Spleen (tissue), 11 donors: ENCODE data around the gene WDR33. TPM values are rescaled to one million over a fixed set of nuclear protein-coding genes. Genes with fewer than 3 reads are reported as not detected.
"Not testable (repeated sequence)": the region's sequence is repeated elsewhere in the genome, so short reads cannot be mapped to it uniquely, and the experiment has no call there.

ENCODE experiments used
- DNase-seq: peaks from one replicate; pipeline ENCODE4 v3.0.0-alpha.2; 2020
- H3K27ac ChIP-seq, 8 donors: fragments of 200-600 bp; sonication (generic) in 7 of 8; 1 replicate in 4 of 8; 2 replicates in 4 of 8; pipeline versions ENCODE4 v1.5.0 to v1.8.0; 2016 to 2021; ENCODE audit warnings: inconsistent platforms in 4 of 8, mild to moderate bottlenecking in 4 of 8, moderate library complexity in 1 of 8
- H3K27me3 ChIP-seq, 7 donors: fragments of 200-600 bp; sonication (generic) in 6 of 7; replicated peaks in 1 of 7; 1 replicate in 4 of 7; 2 replicates in 3 of 7; pipeline versions ENCODE4 v1.5.0 to v1.8.0; 2016 to 2021; ENCODE audit warnings: inconsistent platforms in 3 of 7, mild to moderate bottlenecking in 1 of 7
- H3K36me3 ChIP-seq, 6 donors: fragments of 200-600 bp; sonication (generic) in 5 of 6; 1 replicate in 4 of 6; 2 replicates in 2 of 6; pipeline versions ENCODE4 v1.5.0 to v1.8.0; 2016 to 2021; ENCODE audit warnings: inconsistent platforms in 2 of 6
- H3K4me1 ChIP-seq, 6 donors: fragments of 200-600 bp; sonication (generic) in 5 of 6; 1 replicate in 3 of 6; 2 replicates in 3 of 6; pipeline versions ENCODE4 v1.5.0 to v1.8.0; 2016 to 2021; ENCODE audit warnings: inconsistent platforms in 3 of 6
- H3K4me3 ChIP-seq, 8 donors: fragments of 200-600 bp; sonication (generic) in 7 of 8; 1 replicate in 4 of 8; 2 replicates in 4 of 8; pipeline versions ENCODE4 v1.5.0 to v1.8.0; 2016 to 2021; ENCODE audit warnings: inconsistent platforms in 4 of 8, mild to moderate bottlenecking in 4 of 8, moderate library complexity in 2 of 8
- H3K9me3 ChIP-seq, 8 donors: fragments of 200-600 bp; sonication (generic) in 7 of 8; 1 replicate in 4 of 8; 2 replicates in 4 of 8; pipeline versions ENCODE4 v1.5.0 to v1.8.0; 2016 to 2021; ENCODE audit warnings: inconsistent platforms in 4 of 8
- POLR2A ChIP-seq, 3 donors: fragments of 450-650 bp; IDR thresholded peaks; one replicate each; pipeline ENCODE4 v1.5.1; 2017; ENCODE audit warnings: antibody characterized with exemption in 3 of 3, mild to moderate bottlenecking in 1 of 3
- POLR2AphosphoS5 ChIP-seq, 3 donors: sonication (generic); formaldehyde crosslinking; IDR thresholded peaks; one replicate each; pipeline ENCODE4 v1.5.1; 2017; ENCODE audit warnings: antibody characterized with exemption in 3 of 3
- WGBS, 5 donors: extraction: QIAGEN DNeasy Blood & Tissue Kit in 3 of 5; methylation state at CpG; one replicate each; pipeline versions ENCODE4 v1.1.5 to v1.1.7; 2013 to 2018; 5-methylcytosine and 5-hydroxymethylcytosine counted together
- intact Hi-C: fragments of 100-400 bp; cut with DNase I; formaldehyde crosslinking; loops from one replicate; pipeline ENCODE4 v1.15.0; 2023; ENCODE audit warnings: low total_unique reads
- polyA plus RNA-seq, 3 donors: library from polyadenylated mRNA; stranded (reverse); fragments of 200-250 nt; gene quantifications; one replicate each; pipeline ENCODE4 v1.2.1, GENCODE V29; 2013
- total RNA-seq, 7 donors: library from RNA; depleted of rRNA in 3 of 7; stranded (reverse); fragments of >200 nt in 3 of 7; fragmentation: NEBNext Ultra II Directional in 4 of 7; extraction: Animal tissue kit (Norgen Biotek cat#: 25700) in 4 of 7; gene quantifications; one replicate each; pipeline versions ENCODE4 v1.1.0 to v1.2.1, GENCODE V29; 2016 to 2021
- TF ChIP-seq, protein P1 (sequence below), 11 experiments: fragments of 200-600 bp in 7 of 11; fragments of 450-650 bp in 4 of 11; sonication (generic) in 4 of 11; IDR thresholded peaks in 8 of 11; conservative IDR thresholded peaks in 3 of 11; 1 replicate in 7 of 11; 2 replicates in 4 of 11; pipeline versions ENCODE4 v1.4.0 to v1.8.0; 2016 to 2021; ENCODE audit warnings: antibody characterized with exemption in 11 of 11, inconsistent platforms in 4 of 11, mild to moderate bottlenecking in 1 of 11
- donor health status: healthy with polysubstance abuse.
- donor health status: DM: no; HTN: no; CAD: no; lungs with moderate emphysema.
- donor health status: DM: no; HTN: no; CAD: no.
- donor health status: Bipolar disorder and iron deficiency.
- donor health status: healthy.
- donor health status: DM: no; HTN: no; CAD: no.
- donor health status: DM: yes; HTN: yes; CAD: no.

Gene WDR33
- total and polyA plus RNA-seq, 10 donors: 15.4 to 85.3 (median 63.1) TPM

GRCh38 chr2:127820080-127820668 is 9.2 kb upstream of the WDR33 start:
- DNase-seq: no peak
- intact Hi-C loops: no loop called here
- Histone ChIP-seq H3K27ac (no peak overlapping the region), H3K27me3 (no peaks in the 10 kb centered on the region), H3K9me3 (peaks cover 0 to 42% (median 37%) of the 10 kb centered on the region in 8 donors), H3K36me3 (no peaks in the 10 kb centered on the region), H3K4me1 (no peaks in the 10 kb centered on the region), H3K4me3 (no peak overlapping the region)
- WGBS, 5 donors: 77 to 84% (median 80%) methylated on average over 6 of the region's 6 CpGs
- TF ChIP-seq, protein P1, sequence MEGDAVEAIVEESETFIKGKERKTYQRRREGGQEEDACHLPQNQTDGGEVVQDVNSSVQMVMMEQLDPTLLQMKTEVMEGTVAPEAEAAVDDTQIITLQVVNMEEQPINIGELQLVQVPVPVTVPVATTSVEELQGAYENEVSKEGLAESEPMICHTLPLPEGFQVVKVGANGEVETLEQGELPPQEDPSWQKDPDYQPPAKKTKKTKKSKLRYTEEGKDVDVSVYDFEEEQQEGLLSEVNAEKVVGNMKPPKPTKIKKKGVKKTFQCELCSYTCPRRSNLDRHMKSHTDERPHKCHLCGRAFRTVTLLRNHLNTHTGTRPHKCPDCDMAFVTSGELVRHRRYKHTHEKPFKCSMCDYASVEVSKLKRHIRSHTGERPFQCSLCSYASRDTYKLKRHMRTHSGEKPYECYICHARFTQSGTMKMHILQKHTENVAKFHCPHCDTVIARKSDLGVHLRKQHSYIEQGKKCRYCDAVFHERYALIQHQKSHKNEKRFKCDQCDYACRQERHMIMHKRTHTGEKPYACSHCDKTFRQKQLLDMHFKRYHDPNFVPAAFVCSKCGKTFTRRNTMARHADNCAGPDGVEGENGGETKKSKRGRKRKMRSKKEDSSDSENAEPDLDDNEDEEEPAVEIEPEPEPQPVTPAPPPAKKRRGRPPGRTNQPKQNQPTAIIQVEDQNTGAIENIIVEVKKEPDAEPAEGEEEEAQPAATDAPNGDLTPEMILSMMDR (IDR thresholded peaks at IDR 0.05 in 8 of 11, conservative IDR thresholded peaks at IDR 0.05 in 3 of 11): no peak

GRCh38 chr2:127818794-127819425 is 7.9 kb upstream of the WDR33 start:
- intact Hi-C loops: no loop called here
- 75 to 89% (median 80%) methylated on average over 8 of the region's 8 CpGs for WGBS, 5 donors
- H3K9me3 ChIP-seq: peaks cover 0 to 42% (median 37%) of the 10 kb centered on the region in 8 donors
- H3K4me1 ChIP-seq: no peaks in the 10 kb centered on the region
- H3K27ac ChIP-seq: no peak overlapping the region
- H3K4me3 ChIP-seq: no peak overlapping the region
- no peak for DNase-seq
- H3K36me3 ChIP-seq: no peaks in the 10 kb centered on the region
- TF ChIP-seq POLR2AphosphoS5 (IDR thresholded peaks at IDR 0.05) (no peak), POLR2A (IDR thresholded peaks at IDR 0.05) (no peak)
- TF ChIP-seq, protein P1 (IDR thresholded peaks at IDR 0.05 in 8 of 11, conservative IDR thresholded peaks at IDR 0.05 in 3 of 11): no peak
- H3K27me3 ChIP-seq: no peaks in the 10 kb centered on the region

GRCh38 chr2:127818241-127818640 is 7.3 kb upstream of the WDR33 start:
- Histone ChIP-seq H3K27me3 (no peaks in the 10 kb centered on the region), H3K4me1 (no peaks in the 10 kb centered on the region), H3K4me3 (no peak overlapping the region), H3K9me3 (peaks cover 0 to 42% (median 37%) of the 10 kb centered on the region in 8 donors), H3K36me3 (no peaks in the 10 kb centered on the region), H3K27ac (no peak overlapping the region)
- intact Hi-C loops: no loop called here
- DNase-seq: no peak
- TF ChIP-seq, protein P1 (IDR thresholded peaks at IDR 0.05 in 8 of 11, conservative IDR thresholded peaks at IDR 0.05 in 3 of 11): no peak
- TF ChIP-seq POLR2A (IDR thresholded peaks at IDR 0.05) (no peak), POLR2AphosphoS5 (IDR thresholded peaks at IDR 0.05) (no peak)
- 82 to 94% (median 87%) methylated on average over 5 of the region's 5 CpGs for WGBS, 5 donors

- no peak overlapping the region for H3K4me3 ChIP-seq
- 81 to 96% (median 90%) methylated on average over 1 of the region's 1 CpG for WGBS, 5 donors
- TF ChIP-seq, protein P1 (IDR thresholded peaks at IDR 0.05 in 8 of 11, conservative IDR thresholded peaks at IDR 0.05 in 3 of 11): no peak
- TF ChIP-seq POLR2A (IDR thresholded peaks at IDR 0.05) (no peak), POLR2AphosphoS5 (IDR thresholded peaks at IDR 0.05) (no peak)
- peaks cover 4 to 18% (median 9%) of the 10 kb centered on the region in 6 donors for H3K4me1 ChIP-seq
- H3K27ac ChIP-seq: no peak overlapping the region
- H3K9me3 ChIP-seq: peaks cover 0 to 15% (median 12%) of the 10 kb centered on the region in 8 donors
- H3K27me3 ChIP-seq: no peaks in the 10 kb centered on the region
- no peak for DNase-seq
- H3K36me3 ChIP-seq: no peaks in the 10 kb centered on the region
- intact Hi-C loops: no loop called here
Observed at GRCh38 chr2:127814677-127815076, 3.7 kb upstream of the WDR33 start.

- intact Hi-C loops: not testable (repeated sequence)
Observed at GRCh38 chr2:127812441-127812840, 1.5 kb upstream of the WDR33 start.

More at GRCh38 chr2:127812441-127812840, 1.5 kb upstream of the WDR33 start:
- WGBS, 5 donors: 87 to 95% (median 92%) methylated on average over 3 of the region's 3 CpGs
- not testable (repeated sequence) for H3K36me3 ChIP-seq, H3K27ac ChIP-seq, H3K9me3 ChIP-seq, H3K4me3 ChIP-seq, H3K27me3 ChIP-seq, DNase-seq
- H3K4me1 ChIP-seq: peaks cover 26 to 40% (median 31%) of the 10 kb centered on the region in 6 donors
